Mesodermal cell (in vitro differentiated cells): ENCODE measurements around the gene SLC4A1.
"Not testable (repeated sequence)": the region's sequence is repeated elsewhere in the genome, so short reads cannot be mapped to it uniquely, and the experiment has no call there.

Experiments
- H3K27ac ChIP-seq: 2 replicates; pipeline ENCODE4 v1.7.0; 2013; ENCODE audit warnings: mild to moderate bottlenecking, low read depth, low read length, moderate library complexity; ENCODE audit not compliant: severe bottlenecking
- H3K36me3 ChIP-seq: 2 replicates; pipeline ENCODE4 v1.7.1; 2013; ENCODE audit warnings: mild to moderate bottlenecking, low read length, moderate library complexity; ENCODE audit not compliant: control insufficient read depth, insufficient read depth
- H3K4me1 ChIP-seq: one replicate; pipeline ENCODE4 v1.7.1; 2013; ENCODE audit warnings: mild to moderate bottlenecking, low read length; ENCODE audit not compliant: insufficient read depth, control insufficient read depth, poor library complexity, severe bottlenecking
- H3K4me3 ChIP-seq: 2 replicates; pipeline ENCODE4 v1.7.0; 2013; ENCODE audit warnings: low read length, control low read depth, mild to moderate bottlenecking; ENCODE audit not compliant: insufficient read depth, poor library complexity, severe bottlenecking; ENCODE audit errors: extremely low read depth
- H3K9me3 ChIP-seq: 2 replicates; pipeline ENCODE4 v1.7.1; 2013; ENCODE audit warnings: mild to moderate bottlenecking, low read length, moderate library complexity; ENCODE audit not compliant: control insufficient read depth
- WGBS, 2 experiments: methylation state at CpG; one replicate each; pipeline ENCODE4 v1.1.5; 2013; ENCODE audit warnings: missing lambda C conversion rate in 2 of 2; ENCODE audit not compliant: insufficient coverage in 2 of 2; 5-methylcytosine and 5-hydroxymethylcytosine counted together

SLC4A1 gene

GRCh38 chr17:44256671-44257070 is 11.3 kb downstream of the SLC4A1 start:
- 76 to 86% methylated on average over 2 to 3 of the region's 4 CpGs for WGBS, 2 experiments
- Histone ChIP-seq H3K36me3 (no peaks in the 10 kb centered on the region), H3K9me3 (no peaks in the 10 kb centered on the region), H3K4me1 (no peaks in the 10 kb centered on the region), H3K27ac (no peak overlapping the region), H3K4me3 (no peak overlapping the region)

- Histone ChIP-seq H3K36me3 (no peaks in the 10 kb centered on the region), H3K4me3 (no peak overlapping the region), H3K27ac (no peak overlapping the region), H3K4me1 (no peaks in the 10 kb centered on the region), H3K9me3 (no peaks in the 10 kb centered on the region)
- 80 to 88% methylated on average over 1 to 2 of the region's 2 CpGs for WGBS, 2 experiments
Observed at GRCh38 chr17:44255915-44256314, 12.0 kb downstream of the SLC4A1 start.

GRCh38 chr17:44254361-44255095 is 13.4 kb downstream of the SLC4A1 start:
- 69 to 84% methylated on average over 6 to 9 of the region's 10 CpGs for WGBS, 2 experiments
- H3K4me1 ChIP-seq = no peaks in the 10 kb centered on the region
- no peaks in the 10 kb centered on the region for H3K9me3 ChIP-seq
- no peak overlapping the region for H3K4me3 ChIP-seq
- H3K27ac ChIP-seq = no peak overlapping the region
- no peaks in the 10 kb centered on the region for H3K36me3 ChIP-seq

GRCh38 chr17:44253006-44253405 is 14.9 kb downstream of the SLC4A1 start:
- H3K27ac ChIP-seq = no peak overlapping the region
- 90 to 94% methylated on average over 5 to 8 of the region's 14 CpGs for WGBS, 2 experiments
- no peak overlapping the region for H3K4me3 ChIP-seq
- H3K9me3 ChIP-seq = no peaks in the 10 kb centered on the region
- no peaks in the 10 kb centered on the region for H3K4me1 ChIP-seq
- no peaks in the 10 kb centered on the region for H3K36me3 ChIP-seq

GRCh38 chr17:44251062-44251461 is 16.9 kb downstream of the SLC4A1 start:
- 87 to 99% methylated on average over 10 to 16 of the region's 17 CpGs for WGBS, 2 experiments
- H3K36me3 ChIP-seq = no peaks in the 10 kb centered on the region
- H3K9me3 ChIP-seq = no peaks in the 10 kb centered on the region
- no peak overlapping the region for H3K4me3 ChIP-seq
- no peaks in the 10 kb centered on the region for H3K4me1 ChIP-seq
- no peak overlapping the region for H3K27ac ChIP-seq

GRCh38 chr17:44249501-44250246 is 18.3 kb downstream of the SLC4A1 start:
- 85 to 98% methylated on average over 5 to 6 of the region's 9 CpGs for WGBS, 2 experiments
- Histone ChIP-seq H3K4me1 (no peaks in the 10 kb centered on the region), H3K36me3 (no peaks in the 10 kb centered on the region), H3K27ac (no peak overlapping the region), H3K4me3 (no peak overlapping the region), H3K9me3 (no peaks in the 10 kb centered on the region)

- Histone ChIP-seq H3K9me3 (no peaks in the 10 kb centered on the region), H3K4me3 (no peak overlapping the region), H3K4me1 (no peaks in the 10 kb centered on the region), H3K36me3 (no peaks in the 10 kb centered on the region), H3K27ac (no peak overlapping the region)
- 91 to 100% methylated on average over 4 of the region's 10 CpGs for WGBS, 2 experiments
Observed at GRCh38 chr17:44247876-44248736, 19.8 kb downstream of the SLC4A1 start.

- Histone ChIP-seq H3K27ac (no peak overlapping the region), H3K4me3 (no peak overlapping the region), H3K9me3 (no peaks in the 10 kb centered on the region), H3K36me3 (no peaks in the 10 kb centered on the region), H3K4me1 (no peaks in the 10 kb centered on the region)
- 81 to 90% methylated on average over 5 to 6 of the region's 7 CpGs for WGBS, 2 experiments
Observed at GRCh38 chr17:44247440-44247841, 20.5 kb downstream of the SLC4A1 start.

GRCh38 chr17:44241106-44241624 is 26.8 kb downstream of the SLC4A1 start:
- 38 to 60% methylated on average over 1 to 2 of the region's 6 CpGs for WGBS, 2 experiments

GRCh38 chr17:44237886-44238285 is 30.0 kb downstream of the SLC4A1 start:
- WGBS, 2 experiments = 73 to 99% methylated on average over 3 to 10 of the region's 28 CpGs
- not testable (repeated sequence) for H3K36me3 ChIP-seq, H3K4me3 ChIP-seq, H3K27ac ChIP-seq, H3K9me3 ChIP-seq, H3K4me1 ChIP-seq

More at GRCh38 chr17:44241106-44241624, 26.8 kb downstream of the SLC4A1 start:
- no peaks in the 10 kb centered on the region for H3K36me3 ChIP-seq
- H3K27ac ChIP-seq = no peak overlapping the region
- H3K4me3 ChIP-seq = no peak overlapping the region
- no peaks in the 10 kb centered on the region for H3K9me3 ChIP-seq
- H3K4me1 ChIP-seq = no peaks in the 10 kb centered on the region
